ENCODE data around the gene EXOC1.

DNA sequence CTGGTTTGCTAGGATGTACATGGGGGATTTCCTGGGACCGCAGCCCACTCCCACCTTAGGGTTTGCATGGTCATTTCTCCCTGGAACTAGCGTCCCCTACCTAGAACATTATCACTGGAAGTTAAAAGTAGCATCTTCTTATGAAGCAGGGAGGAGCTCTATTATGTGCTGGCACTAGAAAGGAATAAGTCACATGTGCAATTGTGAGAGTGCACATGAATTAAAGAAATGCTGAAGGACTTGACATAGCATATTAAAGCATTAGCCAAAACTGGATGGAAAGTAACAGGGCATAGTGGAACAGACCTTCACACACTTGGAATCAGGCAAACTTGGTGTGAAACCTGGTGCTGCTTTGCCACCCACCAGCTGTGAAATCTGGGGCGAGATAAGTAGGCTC, 31.1 kb upstream of the EXOC1 start:
- TF ChIP-seq, protein P1, sequence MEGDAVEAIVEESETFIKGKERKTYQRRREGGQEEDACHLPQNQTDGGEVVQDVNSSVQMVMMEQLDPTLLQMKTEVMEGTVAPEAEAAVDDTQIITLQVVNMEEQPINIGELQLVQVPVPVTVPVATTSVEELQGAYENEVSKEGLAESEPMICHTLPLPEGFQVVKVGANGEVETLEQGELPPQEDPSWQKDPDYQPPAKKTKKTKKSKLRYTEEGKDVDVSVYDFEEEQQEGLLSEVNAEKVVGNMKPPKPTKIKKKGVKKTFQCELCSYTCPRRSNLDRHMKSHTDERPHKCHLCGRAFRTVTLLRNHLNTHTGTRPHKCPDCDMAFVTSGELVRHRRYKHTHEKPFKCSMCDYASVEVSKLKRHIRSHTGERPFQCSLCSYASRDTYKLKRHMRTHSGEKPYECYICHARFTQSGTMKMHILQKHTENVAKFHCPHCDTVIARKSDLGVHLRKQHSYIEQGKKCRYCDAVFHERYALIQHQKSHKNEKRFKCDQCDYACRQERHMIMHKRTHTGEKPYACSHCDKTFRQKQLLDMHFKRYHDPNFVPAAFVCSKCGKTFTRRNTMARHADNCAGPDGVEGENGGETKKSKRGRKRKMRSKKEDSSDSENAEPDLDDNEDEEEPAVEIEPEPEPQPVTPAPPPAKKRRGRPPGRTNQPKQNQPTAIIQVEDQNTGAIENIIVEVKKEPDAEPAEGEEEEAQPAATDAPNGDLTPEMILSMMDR (IDR thresholded peaks at IDR 0.05), result no peak
- TF ChIP-seq POLR2A (IDR thresholded peaks at IDR 0.05), result no peak
- TF ChIP-seq POLR2AphosphoS5 (IDR thresholded peaks at IDR 0.05; ENCODE audit: insufficient read depth in 1 of 2, low read depth in 1 of 2), result no peak
